Neutrophil (primary cell): ENCODE results near the gene GBX2.

Experiments
- H3K27ac ChIP-seq: fragments of 200-600 bp; sonication (generic); 2 replicates; pipeline ENCODE4 v1.5.1; 2016; ENCODE audit warnings: mild to moderate bottlenecking, moderate library complexity
- H3K27me3 ChIP-seq: fragments of 200-600 bp; sonication (generic); 2 replicates; pipeline ENCODE4 v1.6.0; 2016; ENCODE audit warnings: mild to moderate bottlenecking
- H3K36me3 ChIP-seq: fragments of 200-600 bp; sonication (generic); 2 replicates; pipeline ENCODE4 v1.5.1; 2017
- H3K4me1 ChIP-seq, 2 experiments: fragments of 200-600 bp in 1 of 2; sonication (generic) in 1 of 2; 1 replicate in 1 of 2; 2 replicates in 1 of 2; pipeline versions ENCODE4 v1.5.1 to v1.6.1; 2013 to 2016; ENCODE audit warnings: low read depth in 1 of 2, low read length in 1 of 2, mild to moderate bottlenecking in 1 of 2, moderate library complexity in 1 of 2; ENCODE audit not compliant: control insufficient read depth in 1 of 2, insufficient read depth in 1 of 2
- H3K4me3 ChIP-seq, 2 experiments: fragments of 200-600 bp in 1 of 2; sonication (generic) in 1 of 2; 1 replicate in 1 of 2; 2 replicates in 1 of 2; pipeline ENCODE4 v1.5.1; 2013 to 2016; ENCODE audit warnings: low read depth in 1 of 2, low read length in 1 of 2, mild to moderate bottlenecking in 1 of 2, moderate library complexity in 1 of 2
- H3K9me3 ChIP-seq: fragments of 200-600 bp; sonication (generic); 2 replicates; pipeline ENCODE4 v1.5.1; 2016
- TF ChIP-seq, protein P1 (sequence below): fragments of 200-600 bp; sonication (generic); IDR thresholded peaks from 2 replicates; pipeline ENCODE4 v1.5.1; 2016; ENCODE audit warnings: antibody characterized with exemption

GBX2 gene

DNA sequence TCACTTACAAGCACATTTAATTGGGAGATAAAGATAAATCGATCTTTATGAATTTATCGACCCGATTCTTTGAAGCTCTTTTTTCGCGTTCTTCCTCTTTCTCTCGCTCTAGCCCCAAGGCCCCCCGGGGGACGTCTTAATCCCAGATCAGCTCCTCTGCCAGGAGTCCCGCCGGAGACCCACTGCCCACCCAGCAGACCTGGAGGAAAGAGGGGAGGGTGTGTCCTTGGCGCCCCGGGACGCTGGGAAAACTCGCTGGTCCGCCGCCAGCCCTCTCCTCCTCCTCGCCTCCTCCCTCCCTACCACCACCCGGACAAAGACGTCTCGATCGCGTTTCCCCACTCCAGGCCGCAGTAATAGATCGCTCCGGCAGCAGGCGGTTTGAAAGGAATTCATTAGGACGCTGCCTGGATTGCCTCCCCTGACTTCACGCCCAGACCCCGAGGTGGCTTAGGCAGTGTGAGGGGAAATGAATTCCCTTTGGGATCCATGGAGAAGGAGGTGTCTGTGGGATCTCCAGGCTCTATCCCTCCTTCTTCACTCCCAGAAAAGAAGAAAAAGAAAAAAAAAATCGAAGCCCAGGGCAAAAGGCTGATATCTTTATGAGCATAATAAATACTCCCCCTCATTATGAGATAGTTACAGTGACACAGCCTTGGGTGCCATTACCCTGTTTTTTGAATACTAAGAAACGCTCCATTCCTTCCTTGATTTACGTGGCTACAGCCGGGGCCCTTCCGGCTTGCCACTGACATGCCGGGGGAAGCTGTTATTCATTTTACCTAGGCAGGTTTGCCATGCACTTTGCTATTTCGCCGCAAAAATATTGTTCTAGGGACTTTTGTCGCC lies 1.8 kb upstream of the GBX2 start:
- Histone ChIP-seq H3K4me3 (no peak overlapping the region), H3K36me3 (no peaks in the 10 kb centered on the region), H3K4me1 (peaks cover 0 to 6% of the 10 kb centered on the region in 2 experiments), H3K27ac (no peak overlapping the region), H3K27me3 (peaks cover 100% of the 10 kb centered on the region), H3K9me3 (no peaks in the 10 kb centered on the region)
- TF ChIP-seq, protein P1, sequence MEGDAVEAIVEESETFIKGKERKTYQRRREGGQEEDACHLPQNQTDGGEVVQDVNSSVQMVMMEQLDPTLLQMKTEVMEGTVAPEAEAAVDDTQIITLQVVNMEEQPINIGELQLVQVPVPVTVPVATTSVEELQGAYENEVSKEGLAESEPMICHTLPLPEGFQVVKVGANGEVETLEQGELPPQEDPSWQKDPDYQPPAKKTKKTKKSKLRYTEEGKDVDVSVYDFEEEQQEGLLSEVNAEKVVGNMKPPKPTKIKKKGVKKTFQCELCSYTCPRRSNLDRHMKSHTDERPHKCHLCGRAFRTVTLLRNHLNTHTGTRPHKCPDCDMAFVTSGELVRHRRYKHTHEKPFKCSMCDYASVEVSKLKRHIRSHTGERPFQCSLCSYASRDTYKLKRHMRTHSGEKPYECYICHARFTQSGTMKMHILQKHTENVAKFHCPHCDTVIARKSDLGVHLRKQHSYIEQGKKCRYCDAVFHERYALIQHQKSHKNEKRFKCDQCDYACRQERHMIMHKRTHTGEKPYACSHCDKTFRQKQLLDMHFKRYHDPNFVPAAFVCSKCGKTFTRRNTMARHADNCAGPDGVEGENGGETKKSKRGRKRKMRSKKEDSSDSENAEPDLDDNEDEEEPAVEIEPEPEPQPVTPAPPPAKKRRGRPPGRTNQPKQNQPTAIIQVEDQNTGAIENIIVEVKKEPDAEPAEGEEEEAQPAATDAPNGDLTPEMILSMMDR: no peak

DNA sequence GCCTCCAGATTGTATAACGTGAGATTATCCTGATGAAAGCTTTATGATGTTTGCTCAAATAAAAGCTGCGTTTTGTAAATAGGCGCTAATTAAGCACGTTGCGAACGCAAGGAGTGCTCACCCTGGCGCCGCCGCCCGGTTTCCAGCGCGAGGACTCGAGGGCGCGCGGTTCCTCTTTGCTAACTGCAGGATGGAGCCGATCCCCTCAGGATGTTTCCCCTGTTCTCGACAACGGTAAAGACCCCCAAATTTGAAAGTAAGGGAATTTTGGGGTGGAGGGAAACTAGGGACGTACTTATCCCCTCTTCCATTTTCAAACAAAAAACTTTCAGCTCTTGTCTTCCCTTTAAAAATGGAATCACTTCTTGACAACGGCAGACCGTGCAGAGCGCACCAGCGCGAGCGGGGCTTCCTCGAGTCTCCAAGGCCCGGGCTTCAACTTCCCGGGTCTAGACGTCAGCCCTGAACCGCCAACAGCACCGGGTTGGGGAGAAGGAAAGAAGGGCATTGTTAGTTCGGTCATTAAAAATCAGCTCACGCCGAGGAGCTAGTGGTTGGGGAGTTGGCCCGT lies 1.1 kb upstream of the GBX2 start:
- Histone ChIP-seq H3K36me3 (no peaks in the 10 kb centered on the region), H3K27ac (no peak overlapping the region), H3K4me3 (no peak overlapping the region), H3K27me3 (peaks cover 100% of the 10 kb centered on the region), H3K9me3 (no peaks in the 10 kb centered on the region), H3K4me1 (peaks cover 0 to 6% of the 10 kb centered on the region in 2 experiments)
- TF ChIP-seq, protein P1: no peak

DNA sequence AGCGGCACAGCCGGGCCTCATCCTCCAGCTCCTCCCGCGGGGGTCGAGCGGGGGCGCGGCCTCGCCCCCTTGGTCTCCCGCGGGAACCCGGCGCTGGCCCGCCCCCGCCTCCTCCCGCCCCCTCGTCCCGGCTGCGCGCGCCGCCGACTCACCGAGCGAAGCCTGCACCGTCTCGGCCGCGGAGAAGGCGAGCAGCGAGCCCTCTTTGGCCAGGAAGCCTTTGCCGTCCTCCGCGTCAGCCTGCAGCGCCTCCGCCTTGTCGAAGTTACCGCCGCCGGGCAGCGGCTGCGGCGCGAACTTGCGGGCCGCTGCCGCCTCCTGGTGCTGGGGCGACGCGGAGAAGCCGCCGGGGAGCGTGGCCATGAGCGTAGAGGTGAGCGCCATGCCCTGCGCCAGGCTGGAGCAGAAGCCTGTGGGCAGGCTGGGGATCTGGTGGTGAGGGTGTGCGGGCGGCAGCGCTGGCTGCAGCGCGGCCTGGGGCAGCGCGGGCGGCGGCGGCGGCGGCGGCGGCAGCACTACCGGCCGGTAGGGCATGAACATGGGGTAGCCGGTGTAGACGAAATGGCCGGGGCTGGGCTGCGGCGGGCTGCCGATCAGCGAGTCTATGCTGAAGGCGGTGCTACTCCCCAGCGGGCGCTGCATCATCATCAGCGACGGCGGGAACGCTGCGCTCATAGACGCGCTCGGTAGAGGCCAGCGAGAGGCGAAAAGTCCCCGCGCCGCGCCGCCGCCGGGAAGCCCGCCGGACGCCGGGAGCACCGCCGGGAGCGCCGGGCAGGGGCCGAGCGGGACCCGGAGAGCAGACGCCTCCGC lies 683 bp downstream of the GBX2 start:
- Histone ChIP-seq H3K9me3 (no peaks in the 10 kb centered on the region), H3K4me3 (no peak overlapping the region), H3K36me3 (no peaks in the 10 kb centered on the region), H3K27me3 (peaks cover 100% of the 10 kb centered on the region), H3K4me1 (peaks cover 0 to 6% of the 10 kb centered on the region in 2 experiments), H3K27ac (no peak overlapping the region)
- TF ChIP-seq, protein P1: no peak

DNA sequence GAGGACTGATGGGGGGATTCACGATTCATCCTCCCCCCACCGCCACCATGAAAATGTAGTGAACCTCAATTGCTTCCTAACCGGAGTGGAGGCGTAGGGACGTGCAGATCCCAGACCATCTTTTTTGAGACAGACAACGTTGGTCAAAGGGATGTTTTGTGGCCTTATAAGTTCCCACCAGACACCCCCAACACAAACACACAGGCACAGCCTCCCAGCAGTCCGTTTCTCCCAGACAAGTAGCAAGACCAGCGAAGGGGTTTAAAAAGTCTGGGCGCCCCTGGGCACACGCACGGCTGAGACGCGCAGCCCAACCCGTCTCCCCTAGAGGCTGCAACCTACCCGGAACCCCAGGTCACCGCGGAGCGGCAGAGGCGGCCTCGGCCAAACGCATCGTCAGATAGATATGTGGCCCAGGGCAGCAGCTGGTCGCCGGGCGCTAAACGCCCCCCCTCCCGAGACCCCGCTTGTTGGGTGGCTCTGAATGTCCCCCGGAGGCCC lies 1.3 kb downstream of the GBX2 start:
- peaks cover 100% of the 10 kb centered on the region for H3K27me3 ChIP-seq
- peaks cover 0 to 6% of the 10 kb centered on the region in 2 experiments for H3K4me1 ChIP-seq
- H3K4me3 ChIP-seq: no peak overlapping the region
- H3K36me3 ChIP-seq: no peaks in the 10 kb centered on the region
- H3K9me3 ChIP-seq: no peaks in the 10 kb centered on the region
- no peak overlapping the region for H3K27ac ChIP-seq
- TF ChIP-seq, protein P1: no peak
